GM23338 (cell line): Measurements from ENCODE around the gene SF3B3. TPM values are rescaled to one million over a fixed set of nuclear protein-coding genes. Genes with fewer than 3 reads are reported as not detected.
A peak's percentile ranks its signal among the peaks of the same experiment; 100 is the strongest.
"Not testable (repeated sequence)": the region's sequence is repeated elsewhere in the genome, so short reads cannot be mapped to it uniquely, and the experiment has no call there.

Experiments used
- ATAC-seq: fragments of 200-7000 bp; cut with Tn5 transposase; 3 replicates; pipeline ENCODE4 v1.9.1; 2020
- DNase-seq: peaks from one replicate; pipeline ENCODE4 v3.0.0-alpha.2; 2015; ENCODE audit warnings: low spot score
- H2AFZ ChIP-seq: fragments of 200-600 bp; sonication (generic); 2 replicates; pipeline ENCODE4 v1.8.0; 2016; ENCODE audit warnings: antibody characterized with exemption, mild to moderate bottlenecking, moderate library complexity
- H3F3A ChIP-seq: fragments of 200-600 bp; sonication (generic); replicated peaks from 2 replicates; pipeline ENCODE4 v1.8.0; 2017; ENCODE audit warnings: antibody characterized with exemption, mixed run types, low read depth
- H3K27ac ChIP-seq: fragments of 200-600 bp; sonication (generic); 2 replicates; pipeline ENCODE4 v1.6.1; 2016; ENCODE audit warnings: low read depth
- H3K27me3 ChIP-seq: fragments of 200-600 bp; sonication (generic); 2 replicates; pipeline ENCODE4 v1.8.0; 2016; ENCODE audit warnings: mild to moderate bottlenecking, mixed run types, moderate library complexity; ENCODE audit not compliant: insufficient read depth
- H3K36me3 ChIP-seq: fragments of 200-600 bp; sonication (generic); 2 replicates; pipeline ENCODE4 v1.8.0; 2016; ENCODE audit warnings: mild to moderate bottlenecking; ENCODE audit not compliant: insufficient read depth
- H3K4me1 ChIP-seq: fragments of 200-600 bp; sonication (generic); 2 replicates; pipeline ENCODE4 v1.8.0; 2016; ENCODE audit warnings: mild to moderate bottlenecking, moderate library complexity; ENCODE audit not compliant: insufficient read depth
- H3K4me2 ChIP-seq: fragments of 200-600 bp; sonication (generic); 2 replicates; pipeline ENCODE4 v1.7.1; 2017; ENCODE audit warnings: mixed run types
- H3K4me3 ChIP-seq: fragments of 200-600 bp; sonication (generic); 2 replicates; pipeline ENCODE4 v1.6.1; 2016; ENCODE audit warnings: mixed run types
- H3K79me2 ChIP-seq: fragments of 200-600 bp; sonication (generic); replicated peaks from 2 replicates; pipeline ENCODE4 v1.8.0; 2017; ENCODE audit warnings: mild to moderate bottlenecking; ENCODE audit not compliant: insufficient read depth
- H3K9me2 ChIP-seq: fragments of 200-600 bp; sonication (generic); 2 replicates; pipeline ENCODE4 v1.8.0; 2017; ENCODE audit not compliant: insufficient read depth
- H4K20me1 ChIP-seq: fragments of 200-600 bp; sonication (generic); replicated peaks from 2 replicates; pipeline ENCODE4 v1.8.0; 2017; ENCODE audit warnings: mild to moderate bottlenecking; ENCODE audit not compliant: insufficient read depth
- H3K27ac Mint-ChIP-seq: 2 replicates; pipeline ENCODE4 v1.8.0; 2020; ENCODE audit warnings: inconsistent platforms, mild to moderate bottlenecking, moderate library complexity, mixed read lengths
- H3K27me3 Mint-ChIP-seq: 3 replicates; pipeline ENCODE4 v1.8.0; 2022; ENCODE audit warnings: low read depth, mild to moderate bottlenecking, moderate library complexity, mixed read lengths, inconsistent platforms; ENCODE audit not compliant: insufficient read depth, poor library complexity
- H3K36me3 Mint-ChIP-seq: 3 replicates; pipeline ENCODE4 v1.8.0; 2021; ENCODE audit warnings: low read depth, mild to moderate bottlenecking, inconsistent platforms, moderate library complexity, mixed read lengths
- H3K4me1 Mint-ChIP-seq: 3 replicates; pipeline ENCODE4 v1.8.0; 2020; ENCODE audit warnings: mild to moderate bottlenecking, inconsistent platforms, mixed read lengths
- H3K4me3 Mint-ChIP-seq: 3 replicates; pipeline ENCODE4 v1.8.0; 2021; ENCODE audit warnings: moderate library complexity, mild to moderate bottlenecking, inconsistent platforms, mixed read lengths
- H3K9me3 Mint-ChIP-seq: 3 replicates; pipeline ENCODE4 v1.8.0; 2020; ENCODE audit warnings: moderate library complexity, mild to moderate bottlenecking, inconsistent platforms, mixed read lengths
- NANOG ChIP-seq: IDR thresholded peaks from 2 replicates; pipeline ENCODE4 v1.6.1; 2016; ENCODE audit warnings: antibody characterized with exemption, borderline replicate concordance
- polyA plus RNA-seq: library from polyadenylated mRNA; unstranded; fragments of >200 nt; fragmentation: Nextera tagmentation; extraction: Ambion mirVana; gene quantifications from 2 replicates; pipeline ENCODE4 v1.2.1, GENCODE V29; 2016
- small RNA-seq: library from RNA; depleted of rRNA; stranded (forward); fragments of <200 nt; gene quantifications from one replicate; pipeline ENCODE3, GENCODE V24; 2014; ENCODE audit warnings: low replicate concordance
- total RNA-seq: library from RNA; depleted of rRNA; stranded (reverse); fragments of >200 nt; shearing (Covaris generic); gene quantifications from 2 replicates; pipeline ENCODE4 v1.2.3, GENCODE V29; 2014; rRNA removed

Gene SF3B3
- total and polyA plus RNA-seq, 2 experiments from 2014 or later: 202 to 289 TPM

- Mint-ChIP-seq H3K4me1 (peaks cover 53% of the 10 kb centered on the region), H3K4me3 (peak overlapping the region; percentile 97), H3K9me3 (peaks cover 24% of the 10 kb centered on the region), H3K27me3 (peaks cover 13% of the 10 kb centered on the region), H3K27ac (peak overlapping the region; percentile 94), H3K36me3 (peaks cover 67% of the 10 kb centered on the region)
- not testable (repeated sequence) for H3K27me3 ChIP-seq, H4K20me1 ChIP-seq, H3F3A ChIP-seq, H3K9me2 ChIP-seq, DNase-seq, H2AFZ ChIP-seq
- peak; percentile 81 for ATAC-seq
- H3K79me2 ChIP-seq: peaks cover 48% of the 10 kb centered on the region
- H3K36me3 ChIP-seq: peaks cover 17% of the 10 kb centered on the region
- H3K4me2 ChIP-seq: 0 out of 2 replicates have a peak overlapping the region, but pooled peaks have one; percentile 97
- H3K4me3 ChIP-seq: peak overlapping the region; percentile 98
- TF ChIP-seq NANOG: peak; percentile 53
- peaks cover 30% of the 10 kb centered on the region for H3K4me1 ChIP-seq
- H3K27ac ChIP-seq: peak overlapping the region; percentile 97
Observed at GRCh38 chr16:70621864-70622263, 98.2 kb downstream of the SF3B3 start.

Small RNA genes lying within 50 kb of the gene (small RNA-seq; reads per million reads assigned to genes)
- 536 reads per million, percentile 100 among the genes with 10 or more reads in this experiment for gene SNORD111
- 31.8 reads per million, percentile 98 among the genes with 10 or more reads in this experiment for gene SNORD111B

Other genes starting within 250 kb of the SF3B3 start
- gene AARS1, start 234.3 kb upstream of the SF3B3 start, total RNA-seq: 263 and 292 TPM in 2 replicates
- gene AARS1, start 234.3 kb upstream of the SF3B3 start, polyA plus RNA-seq: 97.5 and 105 TPM in 2 replicates
- 45.8 and 55.2 TPM in 2 replicates for gene DDX19B, start 224.6 kb upstream of the SF3B3 start, total RNA-seq
- 38.8 and 42.2 TPM in 2 replicates for gene DDX19B, start 224.6 kb upstream of the SF3B3 start, polyA plus RNA-seq
- 58.0 and 67.3 TPM in 2 replicates for gene DDX19A, start 176.9 kb upstream of the SF3B3 start, total RNA-seq
- gene DDX19A, start 176.9 kb upstream of the SF3B3 start, polyA plus RNA-seq: 22.2 and 24.1 TPM in 2 replicates
- 36.8 and 39.8 TPM in 2 replicates for gene ST3GAL2, start 84.7 kb upstream of the SF3B3 start, total RNA-seq
- 12.1 and 12.3 TPM in 2 replicates for gene ST3GAL2, start 84.7 kb upstream of the SF3B3 start, polyA plus RNA-seq
- 4.0 and 8.0 TPM in 2 replicates for gene FCSK, start 69.2 kb upstream of the SF3B3 start, total RNA-seq
- gene FCSK, start 69.2 kb upstream of the SF3B3 start, polyA plus RNA-seq: 1.5 and 2.3 TPM in 2 replicates
- gene COG4, start 262 bp upstream of the SF3B3 start, total RNA-seq: 38.1 and 46.9 TPM in 2 replicates
- gene COG4, start 262 bp upstream of the SF3B3 start, polyA plus RNA-seq: 23.9 and 28.8 TPM in 2 replicates
- gene IL34, start 122.7 kb downstream of the SF3B3 start, total RNA-seq: 4.6 and 6.6 TPM in 2 replicates
- gene IL34, start 122.7 kb downstream of the SF3B3 start, polyA plus RNA-seq: 3.1 and 4.3 TPM in 2 replicates
- gene MTSS2, start 162.2 kb downstream of the SF3B3 start, total RNA-seq: 16.5 and 19.6 TPM in 2 replicates
- gene MTSS2, start 162.2 kb downstream of the SF3B3 start, polyA plus RNA-seq: 1.6 and 1.9 TPM in 2 replicates